Activated naive CD4-positive, alpha-beta T cell treated with anti-CD3 and anti-CD28 coated beads, Interleukin-2, amount 50 U/mL, for 72 hours (primary cell): Measurements from ENCODE around the gene CRAT. TPM values are rescaled to one million over a fixed set of nuclear protein-coding genes. Genes with fewer than 3 reads are reported as not detected.
"Not testable (repeated sequence)": the region's sequence is repeated elsewhere in the genome, so short reads cannot be mapped to it uniquely, and the experiment has no call there.

ENCODE experiments used
- ATAC-seq, 2 donors: fragments of 150-1000 bp; cut with Tn5 transposase; 2 replicates each; pipeline ENCODE4 v1.10.0; 2021; ENCODE audit warnings: mild to moderate bottlenecking in 2 of 2, moderate library complexity in 2 of 2
- DNase-seq, 2 donors: peaks; one replicate each; pipeline ENCODE4 v3.0.0; 2021 to 2022; ENCODE audit warnings: low spot score in 2 of 2
- H3K27ac Mint-ChIP-seq, 2 donors: one replicate each; pipeline ENCODE4 v1.8.0; 2022; ENCODE audit warnings: mild to moderate bottlenecking in 2 of 2, mixed read lengths in 2 of 2
- H3K36me3 Mint-ChIP-seq, 2 donors: one replicate each; pipeline ENCODE4 v1.8.0; 2022; ENCODE audit warnings: mixed read lengths in 2 of 2
- H3K9me3 Mint-ChIP-seq, 2 donors: one replicate each; pipeline ENCODE4 v1.8.0; 2022; ENCODE audit warnings: mixed read lengths in 2 of 2
- total RNA-seq, 2 donors: library from RNA; stranded (reverse); gene quantifications; one replicate each; pipeline ENCODE4 v1.2.3, GENCODE V29; 2022

The CRAT gene
- total RNA-seq, 2 donors from 2014 or later = 14.7 to 35.6 TPM

- H3K36me3 Mint-ChIP-seq = peaks cover 4 to 6% of the 10 kb centered on the region in 2 donors
- no peaks in the 10 kb centered on the region for H3K9me3 Mint-ChIP-seq
- peak overlapping the region; percentile 95 to 96 for H3K27ac Mint-ChIP-seq
- ATAC-seq (peak; percentile 23 to 41), DNase-seq (peak; percentile 28 to 69)
These were observed 29.9 kb upstream of the CRAT start for GRCh38 chr9:129140397-129141065.

GRCh38 chr9:129139993-129140396, 29.4 kb upstream of the CRAT start:
- ATAC-seq (peak; percentile 91), DNase-seq (peak; percentile 74 to 85)
- H3K27ac Mint-ChIP-seq = peak overlapping the region; percentile 95 to 96
- H3K36me3 Mint-ChIP-seq = peaks cover 4 to 6% of the 10 kb centered on the region in 2 donors
- H3K9me3 Mint-ChIP-seq = no peaks in the 10 kb centered on the region

DNA sequence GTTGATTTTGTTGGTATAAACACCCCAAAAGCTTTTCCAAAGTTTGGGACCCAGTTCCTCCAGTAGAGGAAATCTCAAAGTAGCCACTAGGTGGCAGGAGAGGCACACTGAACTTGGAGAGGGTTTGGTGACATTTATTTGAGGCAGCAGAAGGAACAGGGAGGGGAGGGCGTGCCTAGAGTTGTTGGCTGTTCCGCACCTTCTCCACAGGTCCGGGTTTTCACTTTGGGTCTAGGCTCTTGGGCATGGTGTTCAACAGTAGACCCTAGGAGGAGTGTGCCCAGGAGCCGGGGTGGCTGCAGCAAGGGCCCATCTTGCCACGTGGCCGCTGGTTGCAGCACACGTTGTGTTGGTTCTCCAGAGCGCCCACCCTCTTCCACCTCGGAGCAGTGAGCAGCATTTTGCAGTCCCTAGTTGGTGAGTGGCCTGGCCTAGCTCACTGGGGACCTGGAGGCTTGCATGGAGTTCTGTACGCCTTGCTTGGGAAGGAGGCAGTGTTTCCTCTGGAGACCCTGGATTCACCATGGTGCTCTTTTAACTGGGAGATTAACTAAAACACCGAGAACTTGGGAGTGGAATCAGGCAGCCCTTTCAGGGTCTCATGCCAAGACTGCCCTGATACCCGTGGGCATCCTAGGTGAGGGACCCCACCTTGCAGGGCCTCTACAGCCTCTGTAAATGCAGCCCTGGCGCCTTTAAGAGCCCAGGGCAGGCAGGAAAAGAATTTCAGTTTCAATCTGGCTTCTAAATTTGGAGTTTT, 28.8 kb upstream of the CRAT start:
- peak; percentile 68 to 81 for DNase-seq

DNA sequence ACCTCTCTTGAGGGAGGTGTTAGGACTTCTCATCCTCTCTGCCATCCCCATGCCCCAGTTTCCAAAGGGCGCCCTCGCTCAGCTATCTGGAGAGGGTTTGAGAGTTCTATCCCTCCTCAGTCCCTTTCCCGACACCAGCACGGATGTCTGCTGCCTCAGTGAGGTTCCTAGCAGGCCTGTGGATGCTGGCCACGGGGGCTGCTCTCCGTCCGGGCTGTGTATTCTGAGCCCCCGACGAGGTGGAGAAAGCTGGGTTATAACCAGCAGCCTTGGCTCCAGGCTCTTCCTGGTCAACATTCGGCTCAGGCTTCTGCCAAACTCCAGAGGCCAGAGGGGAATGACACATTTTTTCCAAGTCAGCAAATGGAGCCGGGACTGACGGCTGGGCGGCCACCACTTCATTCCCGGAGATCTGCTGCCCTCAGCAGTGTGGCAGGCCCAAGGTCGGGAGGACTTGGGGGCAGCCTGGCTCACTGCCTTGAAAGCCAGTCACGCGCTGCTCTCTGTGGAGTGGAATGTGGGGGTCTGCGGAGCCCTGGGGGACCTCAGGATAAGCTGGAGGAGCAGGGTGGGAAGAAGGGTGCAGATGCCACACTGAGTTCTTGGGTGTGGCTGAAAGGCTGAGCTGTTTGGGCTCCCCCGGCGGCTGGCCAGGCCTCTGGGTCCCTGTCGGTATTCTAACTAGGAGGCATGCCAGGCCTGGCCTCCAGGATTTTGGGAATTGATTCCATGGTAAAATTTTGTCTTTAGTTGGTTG, 28.1 kb upstream of the CRAT start:
- Mint-ChIP-seq H3K9me3 (no peaks in the 10 kb centered on the region), H3K27ac (peak overlapping the region; percentile 95 to 96), H3K36me3 (peaks cover under 1 to 4% of the 10 kb centered on the region in 2 donors)
- DNase-seq (no peak), ATAC-seq (no peak)

More for the DNA sequence above, 28.8 kb upstream of the CRAT start:
- peak overlapping the region; percentile 95 to 96 for H3K27ac Mint-ChIP-seq
- H3K36me3 Mint-ChIP-seq = peaks cover 4 to 6% of the 10 kb centered on the region in 2 donors
- H3K9me3 Mint-ChIP-seq = no peaks in the 10 kb centered on the region
- ATAC-seq = peak; percentile 53 to 65

DNA sequence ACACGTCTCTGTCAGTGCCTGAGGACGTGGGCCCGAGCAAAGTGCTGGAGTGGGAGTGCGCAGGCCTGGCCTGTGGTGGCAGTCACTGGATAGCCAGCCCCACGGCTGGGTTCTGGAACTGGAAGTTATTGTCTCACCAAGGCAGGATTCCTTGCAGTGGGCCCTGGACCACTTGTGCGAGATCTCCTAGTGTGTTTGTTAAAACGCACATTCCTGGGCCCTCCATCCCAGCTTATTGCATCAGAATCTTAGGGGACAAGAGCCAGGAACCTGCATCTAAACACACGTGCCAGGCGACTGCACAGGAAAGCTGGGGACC, 27.5 kb upstream of the CRAT start:
- Mint-ChIP-seq H3K27ac (no peak overlapping the region), H3K36me3 (peaks cover 0 to 4% of the 10 kb centered on the region in 2 donors), H3K9me3 (no peaks in the 10 kb centered on the region)
- ATAC-seq = no peak
- no peak for DNase-seq

GRCh38 chr9:129137292-129138143, 26.9 kb upstream of the CRAT start:
- ATAC-seq (no peak), DNase-seq (no peak)
- no peaks in the 10 kb centered on the region for H3K9me3 Mint-ChIP-seq
- H3K27ac Mint-ChIP-seq = no peak overlapping the region
- peaks cover 0 to under 1% of the 10 kb centered on the region in 2 donors for H3K36me3 Mint-ChIP-seq

GRCh38 chr9:129136446-129137035, 25.9 kb upstream of the CRAT start:
- ATAC-seq = no peak
- no peaks in the 10 kb centered on the region for H3K9me3 Mint-ChIP-seq
- H3K36me3 Mint-ChIP-seq = no peaks in the 10 kb centered on the region
- DNase-seq = no peak
- H3K27ac Mint-ChIP-seq = peak overlapping the region in 1 of 2 donors; percentile 65

DNA sequence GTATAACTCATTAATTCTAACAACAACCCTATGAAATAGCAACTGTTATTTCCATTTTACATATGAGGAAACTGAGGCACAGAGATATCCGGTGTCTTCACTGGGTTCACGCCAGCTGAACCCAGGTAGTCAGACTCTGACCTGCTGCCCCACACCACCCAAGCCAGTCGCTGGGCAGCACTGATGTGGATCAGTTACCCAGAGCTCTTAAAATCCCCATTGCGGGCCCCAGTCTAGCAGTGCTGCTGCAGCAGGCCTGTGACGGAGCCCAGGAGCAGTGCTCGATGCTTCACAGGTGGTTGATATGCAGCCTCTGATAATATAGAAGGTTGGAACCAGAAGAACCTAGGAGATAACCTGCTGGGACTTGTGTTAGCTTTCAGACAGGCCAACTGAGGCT, 24.9 kb upstream of the CRAT start:
- H3K36me3 Mint-ChIP-seq = peaks cover 0 to 6% of the 10 kb centered on the region in 2 donors
- H3K9me3 Mint-ChIP-seq = no peaks in the 10 kb centered on the region
- DNase-seq = no peak
- H3K27ac Mint-ChIP-seq = no peak overlapping the region
- no peak for ATAC-seq

- peaks cover 0 to 6% of the 10 kb centered on the region in 2 donors for H3K36me3 Mint-ChIP-seq
- H3K27ac Mint-ChIP-seq = no peak overlapping the region
- DNase-seq (no peak), ATAC-seq (no peak)
- no peaks in the 10 kb centered on the region for H3K9me3 Mint-ChIP-seq
These were observed 22.5 kb upstream of the CRAT start for GRCh38 chr9:129133082-129133481.

DNA sequence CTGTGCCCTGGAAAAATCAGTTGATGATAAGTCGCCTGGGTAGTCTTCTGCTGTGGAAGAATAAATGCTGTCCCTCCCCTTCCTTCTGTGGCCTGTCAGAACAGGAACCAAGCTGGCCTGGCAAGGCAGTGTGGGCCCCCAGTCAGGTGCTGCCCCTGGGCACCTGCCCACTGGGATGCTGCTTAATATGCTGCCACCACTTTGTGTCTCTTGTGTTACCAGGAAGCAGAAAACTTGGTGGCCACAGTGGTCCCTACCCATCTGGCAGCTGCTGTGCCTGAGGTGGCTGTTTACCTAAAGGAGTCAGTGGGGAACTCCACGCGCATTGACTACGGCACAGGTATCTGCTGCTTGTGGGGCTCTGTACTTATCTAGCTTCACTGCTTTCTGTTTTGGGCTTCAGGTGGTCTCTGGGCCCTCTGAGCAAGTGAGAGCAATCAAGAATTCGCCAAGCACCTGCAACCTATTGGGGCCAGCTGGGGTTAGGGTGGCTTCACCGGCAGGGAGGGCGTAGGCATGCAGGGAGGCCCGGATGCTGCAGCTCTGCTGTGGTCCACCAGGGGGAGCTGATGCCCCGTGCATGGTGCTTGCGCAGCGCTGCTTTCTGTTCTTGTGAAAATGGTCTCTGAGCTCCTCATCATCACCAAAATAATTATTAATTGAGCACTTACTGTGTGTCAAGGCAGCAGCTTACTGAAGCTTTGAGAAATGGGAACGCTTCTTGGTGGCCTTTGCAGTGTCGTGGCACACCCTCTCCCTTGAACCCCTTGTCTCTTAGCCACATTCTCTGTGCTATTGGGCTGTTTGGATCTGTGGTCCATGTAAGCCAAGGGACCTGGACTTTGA, 20.9 kb upstream of the CRAT start:
- Mint-ChIP-seq H3K36me3 (peaks cover 4 to 6% of the 10 kb centered on the region in 2 donors), H3K9me3 (no peaks in the 10 kb centered on the region), H3K27ac (no peak overlapping the region)
- ATAC-seq (peak; percentile 95 to 96), DNase-seq (peak; percentile 78 to 92)

- H3K27ac Mint-ChIP-seq = no peak overlapping the region
- H3K36me3 Mint-ChIP-seq = peaks cover 4 to 6% of the 10 kb centered on the region in 2 donors
- DNase-seq (no peak), ATAC-seq (no peak)
- no peaks in the 10 kb centered on the region for H3K9me3 Mint-ChIP-seq
These were observed 20.2 kb upstream of the CRAT start for GRCh38 chr9:129130791-129131190.

GRCh38 chr9:129130271-129130670, 19.7 kb upstream of the CRAT start:
- not testable (repeated sequence) for H3K27ac Mint-ChIP-seq, ATAC-seq, DNase-seq, H3K9me3 Mint-ChIP-seq, H3K36me3 Mint-ChIP-seq

DNA sequence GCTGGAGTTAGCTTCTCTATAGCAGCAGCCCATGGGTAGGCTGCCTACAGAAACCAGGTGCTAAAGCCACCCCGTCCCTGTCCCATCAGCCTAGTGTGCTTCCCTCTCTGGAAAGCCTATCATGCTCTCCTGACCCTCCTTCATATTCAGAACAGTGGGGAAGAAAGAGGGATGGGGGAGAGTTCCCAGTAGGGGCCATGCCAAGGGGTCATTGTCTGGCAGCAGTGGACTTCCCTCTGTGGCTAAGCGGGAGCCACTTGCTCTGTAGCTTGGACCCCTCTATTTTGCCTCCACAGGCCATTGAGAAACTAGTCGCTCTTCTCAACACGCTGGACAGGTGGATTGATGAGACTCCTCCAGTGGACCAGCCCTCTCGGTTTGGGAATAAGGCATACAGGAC, 18.1 kb upstream of the CRAT start:
- peaks cover 4 to 6% of the 10 kb centered on the region in 2 donors for H3K36me3 Mint-ChIP-seq
- ATAC-seq = no peak
- no peak for DNase-seq
- H3K9me3 Mint-ChIP-seq = no peaks in the 10 kb centered on the region
- no peak overlapping the region for H3K27ac Mint-ChIP-seq

- no peak for DNase-seq
These were observed 16.4 kb upstream of the CRAT start for GRCh38 chr9:129126749-129127618.

More at GRCh38 chr9:129126749-129127618, 16.4 kb upstream of the CRAT start:
- Mint-ChIP-seq H3K9me3 (no peaks in the 10 kb centered on the region), H3K36me3 (peaks cover 6 to 9% of the 10 kb centered on the region in 2 donors), H3K27ac (peak overlapping the region in 1 of 2 donors; percentile 9)
- no peak for ATAC-seq
